H9 (cell line): ENCODE data around the gene LDB1. TPM values are rescaled to one million over a fixed set of nuclear protein-coding genes. Genes with fewer than 3 reads are reported as not detected.

Experiments used
- DNase-seq: peaks from one replicate; pipeline ENCODE4 v3.0.0-alpha.2; 2017
- H2AFZ ChIP-seq: one replicate; pipeline ENCODE4 v1.6.1; 2013; ENCODE audit warnings: mild to moderate bottlenecking, low read length, control low read depth, moderate library complexity
- H2AK5ac ChIP-seq: 2 replicates; pipeline ENCODE4 v1.6.1; 2013; ENCODE audit warnings: low read length, control low read depth, mixed read lengths; ENCODE audit not compliant: insufficient read length
- H2BK120ac ChIP-seq: one replicate; pipeline ENCODE4 v1.6.1; 2013; ENCODE audit warnings: low read depth, mild to moderate bottlenecking, low read length, control low read depth, inconsistent platforms; ENCODE audit not compliant: poor library complexity, severe bottlenecking
- H2BK12ac ChIP-seq: 2 replicates; pipeline ENCODE4 v1.6.1; 2013; ENCODE audit warnings: low read length, control low read depth, mixed read lengths, low read depth; ENCODE audit not compliant: insufficient read length
- H2BK15ac ChIP-seq: 2 replicates; pipeline ENCODE4 v1.6.1; 2013; ENCODE audit warnings: low read depth, low read length, control low read depth
- H2BK20ac ChIP-seq: one replicate; pipeline ENCODE4 v1.6.1; 2013; ENCODE audit warnings: low read depth, mild to moderate bottlenecking, low read length, control low read depth, inconsistent platforms; ENCODE audit not compliant: poor library complexity, severe bottlenecking
- H2BK5ac ChIP-seq: 2 replicates; pipeline ENCODE4 v1.6.1; 2013; ENCODE audit warnings: low read length, control low read depth, mixed read lengths; ENCODE audit not compliant: insufficient read length
- H3K14ac ChIP-seq: 2 replicates; pipeline ENCODE4 v1.6.1; 2013; ENCODE audit warnings: low read length, control low read depth; ENCODE audit not compliant: insufficient read depth
- H3K18ac ChIP-seq: 2 replicates; pipeline ENCODE4 v1.6.1; 2013; ENCODE audit warnings: low read depth, mild to moderate bottlenecking, mixed read lengths, low read length, control low read depth; ENCODE audit not compliant: insufficient read length
- H3K23ac ChIP-seq: 2 replicates; pipeline ENCODE4 v1.6.1; 2013; ENCODE audit warnings: low read length, control low read depth, mixed read lengths, low read depth; ENCODE audit not compliant: insufficient read length
- H3K23me2 ChIP-seq: 2 replicates; pipeline ENCODE4 v1.6.1; 2013; ENCODE audit warnings: low read depth, mild to moderate bottlenecking, mixed read lengths, low read length, control low read depth; ENCODE audit not compliant: insufficient read length, poor library complexity, severe bottlenecking
- H3K27ac ChIP-seq: 2 replicates; pipeline ENCODE4 v1.5.1; 2013; ENCODE audit warnings: low read length, control low read depth, mixed read lengths, low read depth; ENCODE audit not compliant: insufficient read length
- H3K27me3 ChIP-seq: 2 replicates; pipeline ENCODE4 v1.6.1; 2013; ENCODE audit warnings: low read length, control low read depth, inconsistent platforms; ENCODE audit not compliant: insufficient read depth
- H3K4ac ChIP-seq: 2 replicates; pipeline ENCODE4 v1.6.1; 2013; ENCODE audit warnings: low read depth, mild to moderate bottlenecking, control low read depth, inconsistent platforms, low read length, moderate library complexity
- H3K4me1 ChIP-seq: 2 replicates; pipeline ENCODE4 v1.6.1; 2013; ENCODE audit warnings: low read length, control low read depth, inconsistent platforms; ENCODE audit not compliant: insufficient read depth
- H3K4me2 ChIP-seq: 2 replicates; pipeline ENCODE4 v1.6.1; 2013; ENCODE audit warnings: low read length, control low read depth, mixed read lengths; ENCODE audit not compliant: insufficient read length, insufficient read depth
- H3K56ac ChIP-seq: 2 replicates; pipeline ENCODE4 v1.6.1; 2013; ENCODE audit warnings: low read depth, mild to moderate bottlenecking, mixed read lengths, low read length, control low read depth; ENCODE audit not compliant: insufficient read length
- H3K79me1 ChIP-seq: 2 replicates; pipeline ENCODE4 v1.6.1; 2013; ENCODE audit warnings: low read depth, mild to moderate bottlenecking, moderate library complexity, low read length, control low read depth, inconsistent platforms; ENCODE audit not compliant: insufficient read depth, poor library complexity, severe bottlenecking
- H3K79me2 ChIP-seq: 2 replicates; pipeline ENCODE4 v1.6.1; 2013; ENCODE audit warnings: low read length, control low read depth, inconsistent platforms; ENCODE audit not compliant: insufficient read depth
- H3K9ac ChIP-seq: 2 replicates; pipeline ENCODE4 v1.6.1; 2013; ENCODE audit warnings: low read length, control low read depth, mixed read lengths; ENCODE audit not compliant: insufficient read length; ENCODE audit errors: extremely low read depth
- H3K9me3 ChIP-seq: one replicate; pipeline ENCODE4 v1.6.1; 2013; ENCODE audit warnings: low read depth, low read length, inconsistent platforms; ENCODE audit not compliant: control insufficient read depth
- H3T11ph ChIP-seq: one replicate; pipeline ENCODE4 v1.6.1; 2013; ENCODE audit warnings: mild to moderate bottlenecking, low read length, control low read depth, inconsistent platforms
- H4K20me1 ChIP-seq: one replicate; pipeline ENCODE4 v1.6.1; 2013; ENCODE audit not compliant: control insufficient read depth, insufficient read length, insufficient read depth
- H4K5ac ChIP-seq: 2 replicates; pipeline ENCODE4 v1.6.1; 2013; ENCODE audit warnings: low read depth, mild to moderate bottlenecking, mixed read lengths, low read length, control low read depth; ENCODE audit not compliant: insufficient read length
- H4K8ac ChIP-seq: replicated peaks from 2 replicates; pipeline ENCODE4 v1.6.1; 2013; ENCODE audit warnings: low read length, control low read depth, mixed read lengths, low read depth; ENCODE audit not compliant: insufficient read length
- H4K91ac ChIP-seq: 2 replicates; pipeline ENCODE4 v1.6.1; 2013; ENCODE audit warnings: low read depth, mild to moderate bottlenecking, moderate library complexity, mixed read lengths, low read length, control low read depth; ENCODE audit not compliant: insufficient read length
- H3K27ac Mint-ChIP-seq, 3 experiments: 2 replicates in 2 of 3; 3 replicates in 1 of 3; pipeline ENCODE4 v1.8.0; 2020 to 2021; ENCODE audit warnings: mixed read lengths in 3 of 3, mild to moderate bottlenecking in 1 of 3, moderate library complexity in 1 of 3
- H3K27me3 Mint-ChIP-seq: 2 replicates; pipeline ENCODE4 v1.8.0; 2021; ENCODE audit warnings: low read depth, mild to moderate bottlenecking, moderate library complexity, mixed read lengths
- H3K36me3 Mint-ChIP-seq, 3 experiments: 2 replicates in 2 of 3; 3 replicates in 1 of 3; pipeline ENCODE4 v1.8.0; 2020 to 2021; ENCODE audit warnings: low read depth in 3 of 3, mixed read lengths in 3 of 3; ENCODE audit not compliant: insufficient read depth in 1 of 3
- H3K4me1 Mint-ChIP-seq, 2 experiments: 2 replicates each; pipeline ENCODE4 v1.8.0; 2020; ENCODE audit warnings: mixed read lengths in 2 of 2
- H3K4me3 Mint-ChIP-seq, 2 experiments: 2 replicates in 1 of 2; 3 replicates in 1 of 2; pipeline ENCODE4 v1.8.0; 2020 to 2021; ENCODE audit warnings: mild to moderate bottlenecking in 2 of 2, mixed read lengths in 2 of 2, moderate library complexity in 1 of 2
- H3K9me3 Mint-ChIP-seq, 2 experiments: 2 replicates in 1 of 2; 3 replicates in 1 of 2; pipeline ENCODE4 v1.8.0; 2020; ENCODE audit warnings: mild to moderate bottlenecking in 2 of 2, mixed read lengths in 2 of 2, moderate library complexity in 1 of 2
- CTCF ChIP-seq: fragments of 200-600 bp; sonication (generic); conservative IDR thresholded peaks from 3 replicates; pipeline ENCODE4 v1.8.0; 2021; ENCODE audit warnings: antibody characterized with exemption, mild to moderate bottlenecking
- WGBS: extraction: QIAGEN DNeasy Blood & Tissue Kit; methylation state at CpG from one replicate; pipeline ENCODE4 v1.1.7; 2013; ENCODE audit warnings: missing lambda C conversion rate, low lambda C conversion rate, mixed read lengths; ENCODE audit not compliant: insufficient read length; ENCODE audit errors: extremely low coverage; 5-methylcytosine and 5-hydroxymethylcytosine counted together
- total RNA-seq: library from RNA; stranded (reverse); gene quantifications from 2 replicates; pipeline ENCODE4 v1.2.1, GENCODE V29; 2021

The LDB1 gene
- total RNA-seq, 1 experiment from 2014 or later, result 80.5 TPM

- no peak overlapping the region for H3K23ac ChIP-seq
- H3K9me3 ChIP-seq, result no peaks in the 10 kb centered on the region
- no peak overlapping the region for H2BK15ac ChIP-seq
- H3K27me3 Mint-ChIP-seq, result no peaks in the 10 kb centered on the region
- DNase-seq, result peak; percentile 94
- TF ChIP-seq CTCF, result no peak
- WGBS, result no CpG with 5 or more reads among the region's 23 CpGs
- peaks cover 61 to 66% of the 10 kb centered on the region in 2 experiments for H3K4me1 Mint-ChIP-seq
- peak overlapping the region; percentile 25 for H3K4me2 ChIP-seq
- H2AFZ ChIP-seq, result no peak overlapping the region
- no peak overlapping the region for H4K8ac ChIP-seq
- peaks cover 8% of the 10 kb centered on the region for H3K79me1 ChIP-seq
- H4K20me1 ChIP-seq, result peaks cover 3% of the 10 kb centered on the region
- no peak overlapping the region for H4K91ac ChIP-seq
- H2BK20ac ChIP-seq, result no peak overlapping the region
- H3K9me3 Mint-ChIP-seq, result no peaks in the 10 kb centered on the region
- no peak overlapping the region; the same call in 1 of the 2 replicates for H3K14ac ChIP-seq
- no peak overlapping the region for H2BK120ac ChIP-seq
- peak overlapping the region; percentile 88 to 97 (median 94) for H3K27ac Mint-ChIP-seq
- no peak overlapping the region for H3K56ac ChIP-seq
- H3T11ph ChIP-seq, result no peak overlapping the region
- H3K27me3 ChIP-seq, result no peaks in the 10 kb centered on the region
- H3K79me2 ChIP-seq, result peaks cover 32% of the 10 kb centered on the region; the same call in 1 of the 2 replicates
- H3K4me1 ChIP-seq, result peaks cover 19% of the 10 kb centered on the region
- peaks cover 21% of the 10 kb centered on the region for H3K23me2 ChIP-seq
- H3K18ac ChIP-seq, result no peak overlapping the region
- H3K36me3 Mint-ChIP-seq, result peaks cover 14 to 22% (median 20%) of the 10 kb centered on the region in 3 experiments
- H2BK5ac ChIP-seq, result no peak overlapping the region
- no peak overlapping the region for H4K5ac ChIP-seq
- H2BK12ac ChIP-seq, result no peak overlapping the region
- no peak overlapping the region for H3K4ac ChIP-seq
- peak overlapping the region; percentile 85 to 91 for H3K4me3 Mint-ChIP-seq
- H2AK5ac ChIP-seq, result no peak overlapping the region
- no peak overlapping the region for H3K27ac ChIP-seq
- peak overlapping the region; percentile 21 for H3K9ac ChIP-seq
These were observed 5.1 kb downstream of the LDB1 start for GRCh38 chr10:102114861-102115618.
